GM19455 (cell line): ENCODE data around the gene CREBBP.

Source experiments
- ATAC-seq: cut with Tn5 transposase; IDR thresholded peaks from one replicate; pipeline ENCODE4 v1.9.1; 2021; ENCODE audit not compliant: unreplicated experiment

The CREBBP gene

GRCh38 chr16:3681206-3681605, 199.3 kb downstream of the CREBBP start:
- no peak for ATAC-seq

GRCh38 chr16:3677994-3678393, 202.5 kb downstream of the CREBBP start:
- ATAC-seq, result no peak

- ATAC-seq, result no peak
Observed at GRCh38 chr16:3675601-3676130, 204.8 kb downstream of the CREBBP start.
